HepG2 (cell line): ENCODE data around the gene RHBDD3. TPM values are rescaled to one million over a fixed set of nuclear protein-coding genes. Genes with fewer than 3 reads are reported as not detected.

Experiments used
- BCL3 ChIP-seq: sonication (generic); formaldehyde crosslinking; IDR thresholded peaks from 2 replicates; pipeline ENCODE4 v1.5.1; 2020; ENCODE audit warnings: mild to moderate bottlenecking, missing genetic modification reagents, moderate library complexity
- CSRNP2 ChIP-seq: sonication (generic); formaldehyde crosslinking; conservative IDR thresholded peaks from 2 replicates; pipeline ENCODE4 v1.8.0; 2022; ENCODE audit warnings: low read depth, missing genetic modification reagents
- EHMT2 ChIP-seq: fragments of 200-600 bp; sonication (generic); IDR thresholded peaks from 2 replicates; pipeline ENCODE4 v1.7.0; 2017; ENCODE audit warnings: antibody characterized with exemption, low read depth, low read length, borderline replicate concordance
- ELF3 ChIP-seq: IDR thresholded peaks from 2 replicates; pipeline ENCODE4 v1.6.1; 2016; ENCODE audit warnings: missing genetic modification reagents, missing compliant biosample characterization
- FOXM1 ChIP-seq: sonication (generic); formaldehyde crosslinking; IDR thresholded peaks from 2 replicates; pipeline ENCODE4 v1.5.0; 2020; ENCODE audit warnings: missing genetic modification reagents
- HDAC6 ChIP-seq: fragments of 200-600 bp; sonication (generic); IDR thresholded peaks from 2 replicates; pipeline ENCODE4 v1.7.0; 2017; ENCODE audit warnings: mild to moderate bottlenecking, antibody characterized with exemption, low read length, low read depth
- ISX ChIP-seq: sonication (generic); formaldehyde crosslinking; conservative IDR thresholded peaks from 2 replicates; pipeline ENCODE4 v1.5.0; 2020; ENCODE audit warnings: missing genetic modification reagents
- KDM1A ChIP-seq: IDR thresholded peaks from 2 replicates; pipeline ENCODE4 v1.6.1; 2016; ENCODE audit warnings: missing compliant biosample characterization
- MEIS2 ChIP-seq: sonication (generic); formaldehyde crosslinking; IDR thresholded peaks from 2 replicates; pipeline ENCODE4 v1.9.0; 2021; ENCODE audit warnings: mild to moderate bottlenecking, missing genetic modification reagents
- MTA1 ChIP-seq: sonication (generic); formaldehyde crosslinking; IDR thresholded peaks from 2 replicates; pipeline ENCODE4 v1.4.0; 2020; ENCODE audit warnings: missing genetic modification reagents, mild to moderate bottlenecking, borderline replicate concordance
- THAP7 ChIP-seq: sonication (generic); formaldehyde crosslinking; IDR thresholded peaks from 2 replicates; pipeline ENCODE4 v1.8.1; 2023; ENCODE audit warnings: mild to moderate bottlenecking, missing genetic modification reagents
- ZBTB10 ChIP-seq: sonication (generic); formaldehyde crosslinking; IDR thresholded peaks from 2 replicates; pipeline ENCODE4 v1.4.0; 2020; ENCODE audit warnings: missing genetic modification reagents, borderline replicate concordance
- ZBTB38 ChIP-seq: sonication (generic); formaldehyde crosslinking; IDR thresholded peaks from 2 replicates; pipeline ENCODE4 v1.5.1; 2020; ENCODE audit warnings: mild to moderate bottlenecking, missing genetic modification reagents
- ZNF20 ChIP-seq: sonication (generic); formaldehyde crosslinking; IDR thresholded peaks from 2 replicates; pipeline ENCODE4 v1.4.0; 2020; ENCODE audit warnings: mild to moderate bottlenecking, moderate library complexity, missing genetic modification reagents
- ZNF230 ChIP-seq: sonication (generic); formaldehyde crosslinking; IDR thresholded peaks from 2 replicates; pipeline ENCODE4 v1.4.0; 2020; ENCODE audit warnings: mild to moderate bottlenecking, missing genetic modification reagents
- ZNF414 ChIP-seq: sonication (generic); formaldehyde crosslinking; IDR thresholded peaks from 2 replicates; pipeline ENCODE4 v1.5.0; 2020; ENCODE audit warnings: missing genetic modification reagents
- ZNF468 ChIP-seq: sonication (generic); formaldehyde crosslinking; IDR thresholded peaks from 2 replicates; pipeline ENCODE4 v1.8.0; 2022; ENCODE audit warnings: mild to moderate bottlenecking, moderate library complexity, missing genetic modification reagents
- ZNF530 ChIP-seq: sonication (generic); formaldehyde crosslinking; IDR thresholded peaks from 2 replicates; pipeline ENCODE4 v1.5.0; 2020; ENCODE audit warnings: low read depth, mild to moderate bottlenecking, missing genetic modification reagents
- ZNF781 ChIP-seq: sonication (generic); formaldehyde crosslinking; IDR thresholded peaks from 2 replicates; pipeline ENCODE4 v1.5.1; 2020; ENCODE audit warnings: borderline replicate concordance, mild to moderate bottlenecking, missing genetic modification reagents; ENCODE audit errors: not compliant biosample characterization
- ZNF891 ChIP-seq: sonication (generic); formaldehyde crosslinking; IDR thresholded peaks from 2 replicates; pipeline ENCODE4 v1.5.0; 2020; ENCODE audit warnings: mild to moderate bottlenecking, missing genetic modification reagents
- polyA plus RNA-seq, 8 experiments: library from polyadenylated mRNA; depleted of rRNA in 3 of 8; stranded (reverse) in 7 of 8; unstranded in 1 of 8; fragments of >200 nt; fragmentation: Illumina TruSeq in 4 of 8; extraction: Trizol in 4 of 8; gene quantifications; 2 replicates each; pipeline versions ENCODE4 v1.2.1 to v1.2.3, GENCODE V29; 2011 to 2016; ENCODE audit warnings: low read depth in 4 of 8, missing spikeins in 1 of 8, mixed read lengths in 1 of 8; ENCODE audit not compliant: insufficient read depth in 1 of 8
- total RNA-seq, 5 experiments: library from RNA; depleted of rRNA; stranded (reverse); fragments of >200 nt; fragmentation: Illumina TruSeq; extraction: Trizol; gene quantifications; 2 replicates each; pipeline ENCODE4 v1.2.3, GENCODE V29; 2016; ENCODE audit warnings: low read depth in 1 of 5

RHBDD3 gene
- total and polyA plus RNA-seq, 2 of the 13 experiments (the other 11 are each of a cell fraction or from before 2014, with no cell fraction given) = 12.1 to 26.7 TPM

GRCh38 chr22:29270475-29271271 lies 2.9 kb upstream of the RHBDD3 start (continued):
- TF ChIP-seq KDM1A (no peak), ZNF468 (CRISPR knock-in tag) (no peak), ZBTB10 (CRISPR knock-in tag) (no peak), HDAC6 (no peak), THAP7 (CRISPR knock-in tag) (no peak), ZNF781 (CRISPR knock-in tag) (no peak), ZNF530 (CRISPR knock-in tag) (no peak), FOXM1 (CRISPR knock-in tag) (no peak), MEIS2 (no peak), EHMT2 (no peak), ZNF891 (CRISPR knock-in tag) (no peak), ZNF20 (CRISPR knock-in tag) (0 out of 2 replicates have a peak, but pooled peaks have one; percentile 27), ISX (no peak), BCL3 (CRISPR knock-in tag) (no peak), ZNF230 (no peak), ELF3 (no peak), ZNF414 (no peak), MTA1 (CRISPR knock-in tag) (no peak), CSRNP2 (CRISPR knock-in tag) (no peak), ZBTB38 (CRISPR knock-in tag) (no peak)
